Endodermal cell (in vitro differentiated cells): Measurements from ENCODE around the gene ORC2. TPM values are rescaled to one million over a fixed set of nuclear protein-coding genes. Genes with fewer than 3 reads are reported as not detected.
"Not testable (repeated sequence)": the region's sequence is repeated elsewhere in the genome, so short reads cannot be mapped to it uniquely, and the experiment has no call there.

Experiments used
- DNase-seq: peaks from one replicate; pipeline ENCODE4 v3.0.0-alpha.2; 2017
- H3K27ac ChIP-seq: 2 replicates; pipeline ENCODE4 v1.5.1; 2013; ENCODE audit warnings: mild to moderate bottlenecking, low read depth, low read length, moderate library complexity
- H3K27me3 ChIP-seq: 2 replicates; pipeline ENCODE4 v1.6.1; 2013; ENCODE audit warnings: mild to moderate bottlenecking, low read length, moderate library complexity; ENCODE audit not compliant: insufficient read depth, control insufficient read depth, poor library complexity, severe bottlenecking
- H3K36me3 ChIP-seq: 2 replicates; pipeline ENCODE4 v1.7.0; 2013; ENCODE audit warnings: mild to moderate bottlenecking, low read length, moderate library complexity; ENCODE audit not compliant: control insufficient read depth, insufficient read depth
- H3K4me1 ChIP-seq: one replicate; pipeline ENCODE4 v1.7.0; 2013; ENCODE audit warnings: low read length; ENCODE audit not compliant: control insufficient read depth, insufficient read depth
- H3K4me3 ChIP-seq: 2 replicates; pipeline ENCODE4 v1.5.1; 2013; ENCODE audit warnings: mild to moderate bottlenecking, low read length, moderate library complexity
- H3K9ac ChIP-seq: 2 replicates; pipeline ENCODE4 v1.6.1; 2013; ENCODE audit warnings: mild to moderate bottlenecking, low read length, moderate library complexity; ENCODE audit not compliant: poor library complexity, severe bottlenecking; ENCODE audit errors: extremely low read depth
- H3K9me3 ChIP-seq: 2 replicates; pipeline ENCODE4 v1.6.1; 2013; ENCODE audit warnings: mild to moderate bottlenecking, low read length, moderate library complexity; ENCODE audit not compliant: control insufficient read depth
- H3K27ac Mint-ChIP-seq: 2 replicates; pipeline ENCODE4 v1.8.0; 2020; ENCODE audit warnings: mixed read lengths
- H3K27me3 Mint-ChIP-seq: 2 replicates; pipeline ENCODE4 v1.8.0; 2021; ENCODE audit warnings: mild to moderate bottlenecking, mixed read lengths; ENCODE audit not compliant: insufficient read depth
- H3K36me3 Mint-ChIP-seq: 2 replicates; pipeline ENCODE4 v1.8.0; 2020; ENCODE audit warnings: low read depth, mixed read lengths
- H3K4me1 Mint-ChIP-seq: 2 replicates; pipeline ENCODE4 v1.8.0; 2020; ENCODE audit warnings: mixed read lengths
- H3K4me3 Mint-ChIP-seq: 2 replicates; pipeline ENCODE4 v1.8.0; 2020; ENCODE audit warnings: mild to moderate bottlenecking, moderate library complexity, mixed read lengths
- H3K9me3 Mint-ChIP-seq: 2 replicates; pipeline ENCODE4 v1.8.0; 2020; ENCODE audit warnings: mild to moderate bottlenecking, mixed read lengths
- CTCF ChIP-seq: fragments of 200-600 bp; sonication (generic); conservative IDR thresholded peaks from 2 replicates; pipeline ENCODE4 v1.5.0; 2021; ENCODE audit warnings: antibody characterized with exemption, mild to moderate bottlenecking
- WGBS, 2 experiments: methylation state at CpG; one replicate each; pipeline versions ENCODE4 v1.1.5 to v1.1.7; 2013; ENCODE audit warnings: missing lambda C conversion rate in 2 of 2, mixed read lengths in 1 of 2; ENCODE audit not compliant: insufficient coverage in 1 of 2, insufficient read length in 1 of 2; 5-methylcytosine and 5-hydroxymethylcytosine counted together
- total RNA-seq, 2 donors: library from RNA; stranded (reverse); fragmentation: NEBNext Ultra II Directional in 1 of 2; extraction: Animal tissue kit (Norgen Biotek cat#: 25700) in 1 of 2; gene quantifications; 2 replicates in 1 of 2; 3 replicates in 1 of 2; pipeline ENCODE4 v1.2.1, GENCODE V29; 2021

ORC2 gene
- total RNA-seq, 2 donors from 2014 or later, result 68.9 to 129 TPM

GRCh38 chr2:200901459-200902072, 61.9 kb downstream of the ORC2 start:
- no peaks in the 10 kb centered on the region for H3K9me3 Mint-ChIP-seq
- DNase-seq, result peak; percentile 90
- peaks cover 9% of the 10 kb centered on the region for H3K4me1 Mint-ChIP-seq
- Histone ChIP-seq H3K27me3 (no peaks in the 10 kb centered on the region), H3K9ac (no peak overlapping the region), H3K9me3 (no peaks in the 10 kb centered on the region), H3K27ac (no peak overlapping the region), H3K4me3 (no peak overlapping the region), H3K4me1 (peaks cover 5% of the 10 kb centered on the region), H3K36me3 (peaks cover 78% of the 10 kb centered on the region)
- no peak overlapping the region for H3K4me3 Mint-ChIP-seq
- WGBS, 2 experiments, result 24% methylated on average over 4 of the region's 4 CpGs; no CpG with 5 or more reads in 1 of the 2 experiments
- peaks cover 47% of the 10 kb centered on the region for H3K36me3 Mint-ChIP-seq
- H3K27ac Mint-ChIP-seq, result no peak overlapping the region
- no peaks in the 10 kb centered on the region for H3K27me3 Mint-ChIP-seq
- peak; percentile 90 for TF ChIP-seq CTCF

DNA sequence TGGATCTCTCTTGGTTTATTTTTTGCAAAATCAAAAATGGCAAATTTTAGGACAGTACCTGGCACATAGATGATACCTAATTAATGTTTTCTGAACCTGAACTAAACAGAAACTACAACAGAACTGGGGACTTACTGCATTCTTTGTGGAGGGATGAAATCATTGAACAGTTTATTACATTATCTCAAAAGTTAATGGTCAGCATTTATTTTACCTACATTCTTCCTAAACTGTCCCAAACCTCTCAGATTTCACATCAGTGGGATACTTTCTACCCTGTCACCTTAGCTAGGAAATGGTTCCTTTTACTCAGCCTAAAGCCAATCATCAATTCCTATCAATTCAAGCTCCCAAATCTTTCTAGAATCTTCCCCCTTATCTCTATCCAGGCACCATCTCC, 64.0 kb downstream of the ORC2 start:
- Mint-ChIP-seq H3K9me3 (no peaks in the 10 kb centered on the region), H3K27ac (no peak overlapping the region), H3K27me3 (no peaks in the 10 kb centered on the region), H3K36me3 (peaks cover 53% of the 10 kb centered on the region), H3K4me1 (peaks cover 9% of the 10 kb centered on the region), H3K4me3 (no peak overlapping the region)
- Histone ChIP-seq H3K9ac (no peak overlapping the region), H3K36me3 (peaks cover 85% of the 10 kb centered on the region), H3K9me3 (no peaks in the 10 kb centered on the region), H3K4me1 (peaks cover 5% of the 10 kb centered on the region), H3K27ac (no peak overlapping the region), H3K4me3 (no peak overlapping the region), H3K27me3 (no peaks in the 10 kb centered on the region)
- DNase-seq, result no peak
- TF ChIP-seq CTCF, result no peak

GRCh38 chr2:200888704-200889625, 74.5 kb downstream of the ORC2 start, which contains the start of the genes NIF3L1 and PPIL3:
Gene NIF3L1 (plus strand): TSS chr2:200889371. CDS start chr2:200891944, 2,573 bp downstream.
Gene PPIL3 (minus strand): TSS chr2:200889077. CDS start chr2:200887615, 1,462 bp downstream.
- H3K9me3 ChIP-seq, result no peaks in the 10 kb centered on the region
- no peaks in the 10 kb centered on the region for H3K4me1 ChIP-seq
- H3K36me3 Mint-ChIP-seq, result peaks cover 19% of the 10 kb centered on the region
- peak within 1 kb of the TSS; percentile 96 for H3K4me3 Mint-ChIP-seq
- peaks cover 10% of the 10 kb centered on the region for H3K4me1 Mint-ChIP-seq
- TF ChIP-seq CTCF, result peak; percentile 18
- no peaks in the 10 kb centered on the region for H3K9me3 Mint-ChIP-seq
- peak within 1 kb of the TSS; percentile 96 for H3K4me3 ChIP-seq
- H3K27ac ChIP-seq, result peak within 1 kb of the TSS; percentile 94
- H3K27ac Mint-ChIP-seq, result peak within 1 kb of the TSS; percentile 100
- WGBS, 2 experiments, result 0% methylated on average over 18 to 50 of the region's 50 CpGs
- H3K27me3 ChIP-seq, result no peaks in the 10 kb centered on the region
- no peaks in the 10 kb centered on the region for H3K27me3 Mint-ChIP-seq
- peak; percentile 99 for DNase-seq
- H3K9ac ChIP-seq, result peak within 1 kb of the TSS; percentile 97
- H3K36me3 ChIP-seq, result peaks cover 38% of the 10 kb centered on the region

DNA sequence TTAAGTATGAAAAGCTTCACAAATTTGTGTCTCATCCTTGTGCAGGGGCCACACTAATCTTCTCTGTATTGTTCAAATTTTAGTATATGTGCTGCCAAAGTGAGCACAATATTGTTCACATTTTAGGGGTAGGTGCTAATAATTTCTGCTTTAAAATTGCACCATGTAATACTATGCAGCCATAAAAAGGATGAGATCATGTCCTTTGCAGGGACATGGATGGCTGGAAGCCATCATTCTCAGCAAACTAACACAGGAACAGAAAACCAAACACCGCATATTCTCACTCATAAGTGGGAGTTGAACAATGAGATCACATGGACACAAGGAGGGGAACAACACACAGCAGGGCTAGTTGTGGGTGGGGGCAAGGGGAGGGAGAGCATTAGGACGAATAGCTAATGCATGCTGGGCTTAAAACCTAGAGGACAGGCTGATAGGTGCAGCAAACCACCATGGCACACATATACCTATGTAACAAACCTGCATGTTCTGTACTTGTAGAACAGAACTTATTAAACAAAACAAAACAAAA, 81.7 kb downstream of the ORC2 start:
- not testable (repeated sequence) for DNase-seq, H3K27me3 Mint-ChIP-seq, H3K4me3 ChIP-seq, H3K9me3 Mint-ChIP-seq, H3K9ac ChIP-seq, H3K27ac Mint-ChIP-seq, H3K4me3 Mint-ChIP-seq, H3K9me3 ChIP-seq, H3K4me1 Mint-ChIP-seq, H3K4me1 ChIP-seq, H3K27ac ChIP-seq, H3K27me3 ChIP-seq
- WGBS, 2 experiments, result 100% methylated on average over 1 of the region's 2 CpGs; no CpG with 5 or more reads in 1 of the 2 experiments
- H3K36me3 ChIP-seq, result peaks cover 82% of the 10 kb centered on the region
- H3K36me3 Mint-ChIP-seq, result peaks cover 51% of the 10 kb centered on the region
